ENCODE results near the gene FAM149A.
A peak's percentile ranks its signal among the peaks of the same experiment; 100 is the strongest.

Gene FAM149A

GRCh38 chr4:186161138-186161537 is 56.6 kb downstream of the FAM149A start:
- no peak for DNase-seq

GRCh38 chr4:186166852-186167512 is 62.5 kb downstream of the FAM149A start:
- DNase-seq, result no peak

- DNase-seq, result no peak
These were observed 63.1 kb downstream of the FAM149A start for GRCh38 chr4:186167605-186168004.

- DNase-seq, result no peak
These were observed 64.2 kb downstream of the FAM149A start for GRCh38 chr4:186168750-186169149.

GRCh38 chr4:186169333-186169944 is 64.9 kb downstream of the FAM149A start:
- DNase-seq, result no peak

- DNase-seq, result no peak
These were observed 65.7 kb downstream of the FAM149A start for GRCh38 chr4:186169945-186170802.

- DNase-seq, result no peak
These were observed 66.5 kb downstream of the FAM149A start for GRCh38 chr4:186170966-186171365.

- no peak for DNase-seq
These were observed 68.0 kb downstream of the FAM149A start for GRCh38 chr4:186172546-186172945.

- DNase-seq, result no peak
These were observed 83.6 kb downstream of the FAM149A start for GRCh38 chr4:186188107-186188506.

- no peak for DNase-seq
These were observed 85.2 kb downstream of the FAM149A start for GRCh38 chr4:186189656-186190055.

- peak; percentile 42 for DNase-seq
These were observed 86.2 kb downstream of the FAM149A start for GRCh38 chr4:186190581-186191199.

- peak; percentile 86 for DNase-seq
These were observed 86.9 kb downstream of the FAM149A start, which contains the start of gene CYP4V2 for GRCh38 chr4:186191200-186192065. CYP4V2 (plus strand) TSS chr4:186191567; CDS start chr4:186191824, 257 bp downstream.

GRCh38 chr4:186192066-186192612 is 87.6 kb downstream of the FAM149A start:
- DNase-seq, result no peak

GRCh38 chr4:186193851-186194250 is 89.3 kb downstream of the FAM149A start:
- DNase-seq, result no peak

- DNase-seq, result no peak
These were observed 91.6 kb downstream of the FAM149A start for GRCh38 chr4:186196063-186196462.

- no peak for DNase-seq
These were observed 96.0 kb downstream of the FAM149A start for GRCh38 chr4:186200516-186200915.

- no peak for DNase-seq
These were observed 96.5 kb downstream of the FAM149A start for GRCh38 chr4:186201010-186201409.

GRCh38 chr4:186201535-186202230 is 97.2 kb downstream of the FAM149A start:
- DNase-seq, result peak; percentile 52

GRCh38 chr4:186202490-186203140 is 98.1 kb downstream of the FAM149A start:
- no peak for DNase-seq

GRCh38 chr4:186203406-186203805 is 98.9 kb downstream of the FAM149A start:
- DNase-seq, result no peak

GRCh38 chr4:186204103-186204559 is 99.6 kb downstream of the FAM149A start:
- peak; percentile 38 for DNase-seq
